BJ (cell line): ENCODE data around the gene PHC2. TPM values are rescaled to one million over a fixed set of nuclear protein-coding genes. Genes with fewer than 3 reads are reported as not detected.

ENCODE experiments used
- CTCF ChIA-PET: fragments of 350-600 bp; formaldehyde crosslinking; extraction: SDS; loops from one replicate; lab custom pipeline; 2021; ENCODE audit warnings: antibody characterized with exemption, inconsistent platforms; lab: Yijun Ruan, JAX
- POLR2A ChIA-PET: fragments of 300-600 bp; sonication (Branson Sonifier 250); formaldehyde crosslinking; extraction: SDS; loops from one replicate; lab custom pipeline; 2021; ENCODE audit warnings: antibody characterized with exemption; lab: Charles Lee
- DNase-seq: peaks from one replicate; pipeline ENCODE4 v3.0.0-alpha.2; 2011; ENCODE audit warnings: low read depth
- H3K27me3 ChIP-seq: 2 replicates; pipeline ENCODE4 v1.6.0; 2011; ENCODE audit warnings: low read length; ENCODE audit not compliant: control insufficient read depth, insufficient read depth
- H3K36me3 ChIP-seq: 2 replicates; pipeline ENCODE4 v1.5.1; 2011; ENCODE audit warnings: low read length; ENCODE audit not compliant: control insufficient read depth, insufficient read depth
- H3K4me3 ChIP-seq: 2 replicates; pipeline ENCODE4 v1.5.1; 2011; ENCODE audit warnings: low read depth, mild to moderate bottlenecking, control low read depth, low read length
- polyA plus RNA-seq: library from polyadenylated mRNA; depleted of rRNA; stranded (reverse); fragments of >200 nt; gene quantifications from 2 replicates; pipeline ENCODE4 v1.2.3, GENCODE V29; 2011
- TF ChIP-seq, protein P1 (sequence below): IDR thresholded peaks from 2 replicates; pipeline ENCODE4 v1.5.1; 2011; ENCODE audit warnings: low read depth, mild to moderate bottlenecking, control low read depth, inconsistent platforms, low read length, moderate library complexity; ENCODE audit not compliant: insufficient read depth

The PHC2 gene
- polyA plus RNA-seq, 1 experiment: 62.0 TPM

DNA sequence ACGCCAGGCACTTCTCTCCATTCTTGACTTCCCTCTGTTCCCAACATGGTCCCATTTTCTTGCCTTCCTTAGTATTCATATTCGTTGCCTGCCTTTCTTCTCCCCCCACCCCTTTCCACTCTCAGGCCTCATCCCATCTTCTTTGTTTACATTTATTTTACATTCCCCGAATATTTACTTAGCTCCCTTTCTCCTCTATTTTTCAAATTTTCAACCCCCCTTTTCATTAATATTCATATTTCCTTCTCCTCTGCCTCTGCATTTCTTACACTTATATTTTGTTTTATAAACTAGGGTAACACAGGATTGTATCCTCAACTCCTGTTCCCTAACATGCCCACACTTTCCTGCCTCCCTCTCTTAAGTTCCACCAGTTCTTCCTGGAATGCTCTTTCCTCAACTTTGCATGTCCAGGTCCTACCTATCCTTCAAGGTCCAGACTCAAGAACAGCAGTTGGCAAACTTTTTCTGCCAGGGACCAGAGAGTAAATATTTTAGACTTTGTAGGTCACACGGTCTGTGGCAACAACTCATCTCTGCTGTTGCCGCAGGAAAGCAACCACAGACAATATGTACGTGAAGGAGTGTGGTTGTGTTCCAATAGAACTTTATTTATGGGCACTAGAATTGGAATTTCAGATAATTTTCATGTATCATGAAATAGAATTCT lies 80.1 kb downstream of the PHC2 start:
- DNase-seq: no peak
- TF ChIP-seq, protein P1, sequence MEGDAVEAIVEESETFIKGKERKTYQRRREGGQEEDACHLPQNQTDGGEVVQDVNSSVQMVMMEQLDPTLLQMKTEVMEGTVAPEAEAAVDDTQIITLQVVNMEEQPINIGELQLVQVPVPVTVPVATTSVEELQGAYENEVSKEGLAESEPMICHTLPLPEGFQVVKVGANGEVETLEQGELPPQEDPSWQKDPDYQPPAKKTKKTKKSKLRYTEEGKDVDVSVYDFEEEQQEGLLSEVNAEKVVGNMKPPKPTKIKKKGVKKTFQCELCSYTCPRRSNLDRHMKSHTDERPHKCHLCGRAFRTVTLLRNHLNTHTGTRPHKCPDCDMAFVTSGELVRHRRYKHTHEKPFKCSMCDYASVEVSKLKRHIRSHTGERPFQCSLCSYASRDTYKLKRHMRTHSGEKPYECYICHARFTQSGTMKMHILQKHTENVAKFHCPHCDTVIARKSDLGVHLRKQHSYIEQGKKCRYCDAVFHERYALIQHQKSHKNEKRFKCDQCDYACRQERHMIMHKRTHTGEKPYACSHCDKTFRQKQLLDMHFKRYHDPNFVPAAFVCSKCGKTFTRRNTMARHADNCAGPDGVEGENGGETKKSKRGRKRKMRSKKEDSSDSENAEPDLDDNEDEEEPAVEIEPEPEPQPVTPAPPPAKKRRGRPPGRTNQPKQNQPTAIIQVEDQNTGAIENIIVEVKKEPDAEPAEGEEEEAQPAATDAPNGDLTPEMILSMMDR: no peak
- Histone ChIP-seq H3K36me3 (peaks cover 9% of the 10 kb centered on the region), H3K4me3 (peak overlapping the region; percentile 39), H3K27me3 (no peaks in the 10 kb centered on the region)
- ChIA-PET POLR2A (interaction anchor here (0.6 kb wide), 1 partner anchor 39 kb away, joined by 3 read pairs; no protein-coding TSS in a partner anchor), CTCF (interaction anchor here (1.0 to 2.3 kb wide), 5 partner anchors 9 to 105 kb away, joined by 3 to 8 read pairs (median 4); no protein-coding TSS in a partner anchor)

DNA sequence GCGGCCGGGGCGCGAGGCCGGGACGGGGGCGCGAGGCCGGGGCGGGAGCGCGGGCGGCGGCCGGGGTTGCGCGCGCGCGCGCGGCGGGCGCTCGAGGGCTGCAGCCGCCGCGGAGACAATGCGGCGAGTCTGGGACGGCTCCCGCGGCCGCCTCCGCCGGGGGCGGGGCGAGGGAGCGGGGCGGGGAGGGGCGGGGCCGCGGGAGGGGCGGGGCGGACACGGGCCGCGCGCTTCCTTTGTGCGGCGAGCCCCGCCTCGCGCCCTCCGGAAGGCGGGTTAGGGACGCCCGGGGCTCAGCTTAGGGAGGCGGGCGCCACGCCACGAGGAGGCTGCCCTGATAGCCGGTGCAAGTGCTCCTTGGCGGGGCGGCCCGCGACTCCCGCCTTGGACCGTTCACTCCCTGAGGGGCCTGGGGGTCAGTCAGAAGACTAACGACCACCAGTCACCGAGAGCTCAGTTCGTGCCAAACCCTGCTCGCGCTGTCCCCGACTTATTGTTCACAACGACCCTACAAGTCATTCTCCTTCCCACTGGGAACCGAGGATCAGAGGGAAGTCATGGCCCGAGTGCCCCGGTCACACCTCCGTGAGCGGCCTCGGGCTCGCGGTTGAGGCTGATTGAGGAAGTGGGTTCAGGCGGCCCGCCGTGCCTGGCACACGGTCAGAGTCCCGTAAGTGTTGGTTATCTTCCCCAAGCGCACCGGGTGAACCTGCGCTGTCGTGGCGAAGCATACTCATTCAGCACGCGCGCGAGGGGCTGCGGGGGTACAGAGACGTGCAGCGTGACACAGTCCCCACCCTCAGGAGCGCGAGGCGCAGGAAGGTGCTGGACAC lies 80.9 kb downstream of the PHC2 start:
- Histone ChIP-seq H3K27me3 (no peaks in the 10 kb centered on the region), H3K4me3 (peak overlapping the region; percentile 82), H3K36me3 (peaks cover 8% of the 10 kb centered on the region)
- CTCF ChIA-PET: interaction anchor here (1.0 to 2.3 kb wide), 7 partner anchors 10 to 106 kb away, joined by 3 to 8 read pairs (median 3); no protein-coding TSS in a partner anchor
- POLR2A ChIA-PET: interaction anchor here (0.5 to 0.6 kb wide), 2 partner anchors 14 to 40 kb away, joined by 3 to 10 read pairs; no protein-coding TSS in a partner anchor
- no peak for DNase-seq
- TF ChIP-seq, protein P1: no peak

DNA sequence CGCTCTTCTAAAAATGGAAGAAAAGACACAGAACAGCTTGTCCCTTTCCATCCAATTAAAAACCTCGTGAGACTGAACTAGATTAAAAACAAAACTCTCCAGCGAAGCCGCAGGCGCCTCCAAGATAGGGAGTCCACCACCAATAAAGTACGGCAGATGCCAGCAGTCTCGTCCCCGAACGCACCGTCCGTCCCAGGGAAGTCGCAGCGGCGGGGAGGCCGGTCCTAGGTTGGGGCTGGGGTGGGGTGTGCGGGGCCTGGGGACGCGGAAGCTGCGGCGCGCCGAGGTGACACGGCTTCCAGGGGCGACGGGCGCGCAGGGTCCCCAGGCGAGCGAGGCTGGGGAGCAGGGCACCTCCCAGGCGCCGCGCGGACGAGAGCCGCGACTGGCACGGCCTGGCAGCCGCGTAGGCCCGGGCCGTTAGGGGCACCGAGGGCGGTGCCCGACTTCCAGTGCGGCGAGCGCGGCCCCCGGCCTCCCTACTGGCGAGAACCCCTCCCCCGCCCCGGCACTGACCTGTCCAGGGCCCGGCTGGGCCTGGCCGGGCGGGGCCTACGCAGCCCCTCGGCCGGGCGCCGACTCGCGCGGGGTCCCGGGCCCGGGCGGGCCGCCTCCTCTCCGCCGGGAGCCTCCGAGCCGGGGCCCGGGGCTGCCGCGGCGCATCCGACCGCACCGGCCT lies 81.7 kb downstream of the PHC2 start:
- POLR2A ChIA-PET: no interaction called here
- H3K4me3 ChIP-seq: peak overlapping the region; percentile 82
- CTCF ChIA-PET: interaction anchor here (1.0 to 2.3 kb wide), 7 partner anchors 10 to 107 kb away, joined by 3 to 8 read pairs (median 3); no protein-coding TSS in a partner anchor
- no peak for DNase-seq
- H3K27me3 ChIP-seq: no peaks in the 10 kb centered on the region
- TF ChIP-seq, protein P1: no peak
- peaks cover 7% of the 10 kb centered on the region for H3K36me3 ChIP-seq

DNA sequence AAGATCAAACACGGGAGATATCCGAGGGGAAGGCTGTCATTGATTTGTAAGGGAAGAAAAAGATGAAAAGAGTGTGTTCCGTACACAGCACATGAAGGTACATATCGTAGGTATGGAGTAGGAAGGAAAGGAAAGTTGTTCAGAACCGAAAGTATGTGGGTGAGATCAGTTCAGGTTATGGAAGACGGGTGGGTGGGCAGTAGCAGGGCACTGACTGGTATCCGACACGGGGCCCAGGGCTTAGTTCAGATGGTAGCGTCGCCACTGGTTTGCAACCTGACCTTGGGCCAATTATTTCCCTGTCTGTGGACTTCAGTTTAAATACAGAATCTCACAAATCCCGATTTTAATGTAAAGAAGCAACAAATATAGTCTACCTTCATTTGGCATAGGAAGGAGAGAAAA lies 82.2 kb downstream of the PHC2 start:
- no peak for DNase-seq
- Histone ChIP-seq H3K27me3 (no peaks in the 10 kb centered on the region), H3K4me3 (peak overlapping the region; percentile 82), H3K36me3 (peaks cover 5% of the 10 kb centered on the region)
- POLR2A ChIA-PET: no interaction called here
- CTCF ChIA-PET: interaction anchor here (0.9 to 1.8 kb wide), 4 partner anchors 9 to 108 kb away, joined by 3 to 5 read pairs (median 4); no protein-coding TSS in a partner anchor
- TF ChIP-seq, protein P1: no peak
